Left cardiac atrium (tissue), 4 donors: Measurements from ENCODE around the gene SNAP23. TPM values are rescaled to one million over a fixed set of nuclear protein-coding genes. Genes with fewer than 3 reads are reported as not detected.
"Not testable (repeated sequence)": the region's sequence is repeated elsewhere in the genome, so short reads cannot be mapped to it uniquely, and the experiment has no call there.

Experiments
- ATAC-seq, 2 donors: fragments of 200-7000 bp; cut with Tn5 transposase; one replicate each; pipeline ENCODE4 v1.9.1; 2020; ENCODE audit warnings: mild to moderate bottlenecking in 2 of 2, moderate library complexity in 2 of 2
- DNase-seq: peaks from one replicate; pipeline ENCODE4 v3.0.0-alpha.2; 2020
- intact Hi-C, 2 donors: fragments of 100-400 bp; cut with DNase I; formaldehyde crosslinking; loops; one replicate each; pipeline versions ENCODE4 v1.14.1 to v1.15.1; 2022 to 2023
- total RNA-seq, 2 donors: library from RNA; stranded (reverse); fragmentation: NEBNext Ultra II Directional; extraction: Animal tissue kit (Norgen Biotek cat#: 25700); gene quantifications; one replicate each; pipeline ENCODE4 v1.2.1, GENCODE V29; 2021
- donor health status: DM: no; HTN: yes; CAD: no.
- donor health status: DM: no; HTN: yes; CAD: no; lungs with severe emphysema.
- donor health status: DM: yes; HTN: yes; CAD: no.
- donor health status: Dilated cardiomyopathy.

Gene SNAP23
- total RNA-seq, 2 donors from 2014 or later: 32.0 to 35.0 TPM

- DNase-seq: peak; percentile 93
- ATAC-seq: peak; percentile 97
- intact Hi-C loops: loop anchor here (1.0 to 10.0 kb wide), 3 partner anchors 26 to 106 kb away; partner anchors contain the start of gene STARD9 (in 1 of the 2)
These were observed 53.0 kb downstream of the SNAP23 start, which contains the start of the genes HAUS2 and LRRC57 for GRCh38 chr15:42548249-42549031. TSS of gene HAUS2 (plus strand) at chr15:42548838. CDS start at chr15:42548873, 35 bp downstream. TSS of gene LRRC57 (minus strand) at chr15:42548793. CDS start at chr15:42548434, 359 bp downstream.

GRCh38 chr15:42549032-42549491 lies 53.6 kb downstream of the SNAP23 start:
- ATAC-seq: peak; percentile 10 to 59
- DNase-seq: peak; percentile 37
- intact Hi-C loops: loop anchor here (2.0 to 10.0 kb wide), 2 partner anchors 26 to 106 kb away; partner anchors contain the start of gene STARD9 (in 1 of the 2)

GRCh38 chr15:42549741-42550392 lies 54.4 kb downstream of the SNAP23 start:
- DNase-seq (no peak), ATAC-seq (no peak)
- intact Hi-C loops: loop anchor here (2.0 to 10.0 kb wide), 2 partner anchors 25 to 105 kb away; partner anchors contain the start of gene STARD9 (in 1 of the 2)

- intact Hi-C loops: no loop called here
- ATAC-seq: no peak
- no peak for DNase-seq
These were observed 58.1 kb downstream of the SNAP23 start for GRCh38 chr15:42553554-42553953.

- DNase-seq, intact Hi-C loops: not testable (repeated sequence)
- ATAC-seq: peak in 1 of 2 donors; percentile 26
These were observed 61.2 kb downstream of the SNAP23 start for GRCh38 chr15:42556550-42557207.

GRCh38 chr15:42558739-42559138 lies 63.3 kb downstream of the SNAP23 start:
- intact Hi-C loops: no loop called here
- ATAC-seq (no peak), DNase-seq (no peak)

- intact Hi-C loops: loop anchor here in 1 of 2 donors (2.0 kb wide), 1 partner anchor 27 kb away; the partner anchor contains the start of genes HAUS2 and LRRC57
- peak; percentile 99 for DNase-seq
- peak; percentile 96 to 97 for ATAC-seq
These were observed 80.0 kb downstream of the SNAP23 start, which contains the start of gene STARD9 for GRCh38 chr15:42575188-42576039. TSS of gene STARD9 (plus strand) at chr15:42575606. CDS start at chr15:42575716, 110 bp downstream.

- ATAC-seq (no peak), DNase-seq (no peak)
- intact Hi-C loops: no loop called here
These were observed 80.7 kb downstream of the SNAP23 start for GRCh38 chr15:42576040-42576594.

- intact Hi-C loops: no loop called here
- ATAC-seq (no peak), DNase-seq (no peak)
These were observed 81.3 kb downstream of the SNAP23 start for GRCh38 chr15:42576776-42577175.

- intact Hi-C loops: no loop called here
- DNase-seq (no peak), ATAC-seq (no peak)
These were observed 82.1 kb downstream of the SNAP23 start for GRCh38 chr15:42577514-42578031.

- DNase-seq: no peak
- intact Hi-C loops: no loop called here
- ATAC-seq: no peak
These were observed 83.6 kb downstream of the SNAP23 start for GRCh38 chr15:42578984-42579537.

GRCh38 chr15:42581272-42581730 lies 85.9 kb downstream of the SNAP23 start:
- DNase-seq (peak; percentile 92), ATAC-seq (peak; percentile 94 to 96)
- intact Hi-C loops: no loop called here

Other genes with a start within 250 kb of the SNAP23 start
- gene GANC, start 222.4 kb upstream of the SNAP23 start, total RNA-seq: 10 to 100 TPM; 15.2 to 18.0 TPM
- 10 to 100 TPM; 19.9 to 28.3 TPM for gene TMEM87A, start 222.2 kb upstream of the SNAP23 start, total RNA-seq
- gene CAPN3, start 136.1 kb upstream of the SNAP23 start, total RNA-seq: 10 to 100 TPM in 1 of 2 donors, 1 to 10 TPM in 1; 8.7 to 10.6 TPM
- gene ZNF106, start 4.5 kb upstream of the SNAP23 start, total RNA-seq: 100 to 1,000 TPM; 379 to 380 TPM
- gene LRRC57, start 53.2 kb downstream of the SNAP23 start, total RNA-seq: 10 to 100 TPM; 13.8 to 15.6 TPM
- gene HAUS2, start 53.2 kb downstream of the SNAP23 start, total RNA-seq: 10 to 100 TPM; 11.7 to 14.9 TPM
- 10 to 100 TPM in 1 of 2 donors, 1 to 10 TPM in 1; 7.1 to 10.9 TPM for gene STARD9, start 80.0 kb downstream of the SNAP23 start, total RNA-seq
- 1 to 10 TPM; 5.1 to 6.6 TPM for gene CDAN1, start 241.5 kb downstream of the SNAP23 start, total RNA-seq